ENCODE measurements around the gene DNAJC7.

The DNAJC7 gene

GRCh38 chr17:41975099-41976083, 41.8 kb downstream of the DNAJC7 start:
- H3K4me3 ChIP-seq (ENCODE audit: low read depth, low read length) = no peak overlapping the region
- DNase-seq (ENCODE audit: low read depth) = no peak
- TF ChIP-seq, protein P1, sequence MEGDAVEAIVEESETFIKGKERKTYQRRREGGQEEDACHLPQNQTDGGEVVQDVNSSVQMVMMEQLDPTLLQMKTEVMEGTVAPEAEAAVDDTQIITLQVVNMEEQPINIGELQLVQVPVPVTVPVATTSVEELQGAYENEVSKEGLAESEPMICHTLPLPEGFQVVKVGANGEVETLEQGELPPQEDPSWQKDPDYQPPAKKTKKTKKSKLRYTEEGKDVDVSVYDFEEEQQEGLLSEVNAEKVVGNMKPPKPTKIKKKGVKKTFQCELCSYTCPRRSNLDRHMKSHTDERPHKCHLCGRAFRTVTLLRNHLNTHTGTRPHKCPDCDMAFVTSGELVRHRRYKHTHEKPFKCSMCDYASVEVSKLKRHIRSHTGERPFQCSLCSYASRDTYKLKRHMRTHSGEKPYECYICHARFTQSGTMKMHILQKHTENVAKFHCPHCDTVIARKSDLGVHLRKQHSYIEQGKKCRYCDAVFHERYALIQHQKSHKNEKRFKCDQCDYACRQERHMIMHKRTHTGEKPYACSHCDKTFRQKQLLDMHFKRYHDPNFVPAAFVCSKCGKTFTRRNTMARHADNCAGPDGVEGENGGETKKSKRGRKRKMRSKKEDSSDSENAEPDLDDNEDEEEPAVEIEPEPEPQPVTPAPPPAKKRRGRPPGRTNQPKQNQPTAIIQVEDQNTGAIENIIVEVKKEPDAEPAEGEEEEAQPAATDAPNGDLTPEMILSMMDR (IDR thresholded peaks at IDR 0.05; ENCODE audit: low read depth, low read length, missing control alignments) = no peak

GRCh38 chr17:41974658-41975057, 42.6 kb downstream of the DNAJC7 start:
- TF ChIP-seq, protein P1 (IDR thresholded peaks at IDR 0.05; ENCODE audit: low read depth, low read length, missing control alignments) = no peak
- DNase-seq (ENCODE audit: low read depth) = no peak
- no peak overlapping the region for H3K4me3 ChIP-seq (ENCODE audit: low read depth, low read length)

DNA sequence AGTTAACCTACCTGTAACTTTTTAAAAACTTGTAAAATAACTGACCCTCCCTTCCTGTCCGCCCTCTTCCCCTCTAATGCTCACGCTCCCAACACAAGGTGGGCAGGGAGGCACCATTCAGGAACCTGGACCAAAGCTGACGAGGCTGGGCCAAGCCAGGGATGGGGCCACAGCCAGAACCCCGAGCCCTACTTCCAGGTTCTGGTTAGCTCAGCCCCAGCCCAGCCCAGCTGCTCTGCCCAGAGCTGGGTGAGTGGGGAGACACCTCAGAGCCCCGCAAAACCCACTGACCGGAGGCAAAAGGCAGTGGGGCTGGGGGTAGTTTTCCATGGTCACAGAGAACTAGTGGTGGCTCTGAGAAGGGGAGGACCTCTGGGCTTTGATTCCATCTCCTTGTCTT, 43.2 kb downstream of the DNAJC7 start:
- DNase-seq (ENCODE audit: low read depth) = no peak
- H3K4me3 ChIP-seq (ENCODE audit: low read depth, low read length) = no peak overlapping the region
- TF ChIP-seq, protein P1 (IDR thresholded peaks at IDR 0.05; ENCODE audit: low read depth, low read length, missing control alignments) = no peak

- no peak overlapping the region for H3K4me3 ChIP-seq (ENCODE audit: low read depth, low read length)
- TF ChIP-seq, protein P1 (IDR thresholded peaks at IDR 0.05; ENCODE audit: low read depth, low read length, missing control alignments) = no peak
- DNase-seq (ENCODE audit: low read depth) = no peak
Observed at GRCh38 chr17:41973408-41973811, 43.8 kb downstream of the DNAJC7 start.

- TF ChIP-seq, protein P1 (IDR thresholded peaks at IDR 0.05; ENCODE audit: low read depth, low read length, missing control alignments) = no peak
- no peak for DNase-seq (ENCODE audit: low read depth)
- H3K4me3 ChIP-seq (ENCODE audit: low read depth, low read length) = no peak overlapping the region
Observed at GRCh38 chr17:41972571-41973407, 44.5 kb downstream of the DNAJC7 start.

GRCh38 chr17:41971721-41972523, 45.3 kb downstream of the DNAJC7 start:
- H3K4me3 ChIP-seq (ENCODE audit: low read depth, low read length) = no peak overlapping the region
- DNase-seq (ENCODE audit: low read depth) = no peak
- TF ChIP-seq, protein P1 (IDR thresholded peaks at IDR 0.05; ENCODE audit: low read depth, low read length, missing control alignments) = no peak

Measured in GM12864 (cell line).